ENCODE measurements around the gene HCN1.

DNA sequence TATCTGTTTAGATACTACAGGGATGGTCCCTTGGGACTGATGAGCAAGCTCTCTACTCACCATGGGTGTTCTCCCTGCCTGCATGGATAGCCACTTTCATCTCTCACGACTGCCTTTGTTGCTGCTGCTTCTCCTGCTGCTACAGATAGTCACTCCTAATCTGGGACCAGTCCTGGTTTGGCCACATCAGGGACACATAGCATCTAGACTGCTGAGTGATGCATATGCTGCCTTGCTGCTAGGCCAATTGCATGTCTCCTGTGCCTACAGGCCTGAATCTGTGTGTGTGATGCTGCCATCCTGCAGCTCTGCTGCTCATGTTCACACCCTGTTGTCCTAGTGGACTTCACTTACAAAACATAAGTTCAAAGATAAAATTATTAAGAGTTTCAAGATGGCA is 297.1 kb downstream of the HCN1 start:
- TF ChIP-seq CTCF (conservative IDR thresholded peaks at IDR 0.05; ENCODE audit: low read depth, low read length) (no peak), EZH2 (IDR thresholded peaks at IDR 0.05; ENCODE audit: borderline replicate concordance, low read depth, low read length, poor library complexity, severe bottlenecking) (no peak)

All from A673 (cell line).